ENCODE results near the gene CCDC88B.

The CCDC88B gene

GRCh38 chr11:64378335-64378880, 38.4 kb downstream of the CCDC88B start (continued):
- no peak for TF ChIP-seq MZF1 (tag by site-specific recombination; IDR thresholded peaks at IDR 0.05; ENCODE audit: borderline replicate concordance)
- no peak for TF ChIP-seq RBAK (tag by site-specific recombination; IDR thresholded peaks at IDR 0.05)
- TF ChIP-seq HOXA7 (CRISPR knock-in tag; IDR thresholded peaks at IDR 0.05; ENCODE audit: borderline replicate concordance) = no peak
- TF ChIP-seq OVOL3 (tag by site-specific recombination; IDR thresholded peaks at IDR 0.05) = no peak
- TF ChIP-seq ZNF132 (tag by site-specific recombination; IDR thresholded peaks at IDR 0.05; ENCODE audit: borderline replicate concordance) = no peak
- no peak for TF ChIP-seq ZNF324 (tag by site-specific recombination; IDR thresholded peaks at IDR 0.05)
- no peak for TF ChIP-seq ZNF626 (tag by site-specific recombination; IDR thresholded peaks at IDR 0.05)
- TF ChIP-seq ZNF398 (tag by site-specific recombination; IDR thresholded peaks at IDR 0.05) = no peak
- TF ChIP-seq ZIC2 (tag by site-specific recombination; IDR thresholded peaks at IDR 0.05) = no peak
- TF ChIP-seq ZNF239 (tag by site-specific recombination; IDR thresholded peaks at IDR 0.05) = no peak

DNA sequence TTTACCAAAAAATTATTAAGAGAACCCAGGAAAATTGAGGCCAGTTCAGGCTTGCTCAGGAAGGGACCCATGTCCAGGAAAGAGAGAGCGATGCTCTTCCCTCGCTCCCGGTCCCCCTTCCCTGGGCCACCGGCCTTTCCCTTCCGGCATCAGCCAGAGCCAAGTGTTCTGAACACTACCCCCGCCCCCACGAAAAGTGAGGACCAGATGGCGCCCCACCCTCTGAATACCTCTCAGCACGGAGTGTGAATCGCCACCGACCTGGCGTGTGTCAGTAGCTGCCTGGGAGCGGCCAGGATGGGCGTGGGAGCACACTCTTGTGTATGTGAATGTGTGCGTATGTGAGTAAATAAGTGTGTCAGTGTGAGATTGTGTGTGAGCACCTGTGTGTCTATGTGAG, 39.2 kb downstream of the CCDC88B start:
- CTCF ChIA-PET = no interaction called here
- Histone ChIP-seq H3K4me1 (ENCODE audit: control insufficient read depth, insufficient read depth, low read length) (no peaks in the 10 kb centered on the region), H3K4me3 (ENCODE audit: low read depth, low read length) (no peak overlapping the region), H3K36me3 (ENCODE audit: control insufficient read depth in 2 of 2, insufficient read depth in 1 of 2, low read length in 2 of 2) (no peaks in the 10 kb centered on the region), H3K27ac (ENCODE audit: extremely low read depth, low read depth, low read length) (no peak overlapping the region), H3K9me3 (ENCODE audit: control insufficient read depth, insufficient read depth, low read depth, low read length) (no peaks in the 10 kb centered on the region)
- POLR2A ChIA-PET = no interaction called here
- TF ChIP-seq ZNF473 (tag by site-specific recombination; IDR thresholded peaks at IDR 0.05) (no peak), ZBTB44 (tag by site-specific recombination; IDR thresholded peaks at IDR 0.05) (no peak), PRDM2 (tag by site-specific recombination; IDR thresholded peaks at IDR 0.05; ENCODE audit: borderline replicate concordance) (no peak), ZNF558 (tag by site-specific recombination; IDR thresholded peaks at IDR 0.05) (no peak), ZNF292 (tag by site-specific recombination; IDR thresholded peaks at IDR 0.05; ENCODE audit: borderline replicate concordance, low read depth) (no peak), ZNF660 (tag by site-specific recombination; IDR thresholded peaks at IDR 0.05) (no peak), MEIS1 (CRISPR knock-in tag; IDR thresholded peaks at IDR 0.05; ENCODE audit: borderline replicate concordance) (no peak), ZNF354C (tag by site-specific recombination; IDR thresholded peaks at IDR 0.05; ENCODE audit: borderline replicate concordance, low read depth) (no peak), INSM2 (tag by site-specific recombination; IDR thresholded peaks at IDR 0.05) (no peak), ZNF777 (tag by site-specific recombination; IDR thresholded peaks at IDR 0.05; ENCODE audit: borderline replicate concordance) (no peak), ZNF248 (tag by site-specific recombination; IDR thresholded peaks at IDR 0.05) (no peak)
- TF ChIP-seq, protein P1, sequence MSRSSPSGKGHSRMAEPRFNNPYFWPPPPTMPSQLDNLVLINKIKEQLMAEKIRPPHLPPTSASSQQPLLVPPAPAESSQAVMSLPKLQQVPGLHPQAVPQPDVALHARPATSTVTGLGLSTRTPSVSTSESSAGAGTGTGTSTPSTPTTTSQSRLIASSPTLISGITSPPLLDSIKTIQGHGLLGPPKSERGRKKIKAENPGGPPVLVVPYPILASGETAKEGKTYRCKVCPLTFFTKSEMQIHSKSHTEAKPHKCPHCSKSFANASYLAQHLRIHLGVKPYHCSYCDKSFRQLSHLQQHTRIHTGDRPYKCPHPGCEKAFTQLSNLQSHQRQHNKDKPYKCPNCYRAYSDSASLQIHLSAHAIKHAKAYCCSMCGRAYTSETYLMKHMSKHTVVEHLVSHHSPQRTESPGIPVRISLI (tag by site-specific recombination; IDR thresholded peaks at IDR 0.05) = no peak
- TF ChIP-seq, protein P2, sequence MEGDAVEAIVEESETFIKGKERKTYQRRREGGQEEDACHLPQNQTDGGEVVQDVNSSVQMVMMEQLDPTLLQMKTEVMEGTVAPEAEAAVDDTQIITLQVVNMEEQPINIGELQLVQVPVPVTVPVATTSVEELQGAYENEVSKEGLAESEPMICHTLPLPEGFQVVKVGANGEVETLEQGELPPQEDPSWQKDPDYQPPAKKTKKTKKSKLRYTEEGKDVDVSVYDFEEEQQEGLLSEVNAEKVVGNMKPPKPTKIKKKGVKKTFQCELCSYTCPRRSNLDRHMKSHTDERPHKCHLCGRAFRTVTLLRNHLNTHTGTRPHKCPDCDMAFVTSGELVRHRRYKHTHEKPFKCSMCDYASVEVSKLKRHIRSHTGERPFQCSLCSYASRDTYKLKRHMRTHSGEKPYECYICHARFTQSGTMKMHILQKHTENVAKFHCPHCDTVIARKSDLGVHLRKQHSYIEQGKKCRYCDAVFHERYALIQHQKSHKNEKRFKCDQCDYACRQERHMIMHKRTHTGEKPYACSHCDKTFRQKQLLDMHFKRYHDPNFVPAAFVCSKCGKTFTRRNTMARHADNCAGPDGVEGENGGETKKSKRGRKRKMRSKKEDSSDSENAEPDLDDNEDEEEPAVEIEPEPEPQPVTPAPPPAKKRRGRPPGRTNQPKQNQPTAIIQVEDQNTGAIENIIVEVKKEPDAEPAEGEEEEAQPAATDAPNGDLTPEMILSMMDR (tag by site-specific recombination; IDR thresholded peaks at IDR 0.05) = no peak
